GM12878 (cell line): ENCODE measurements around the gene PCDHB14. TPM values are rescaled to one million over a fixed set of nuclear protein-coding genes. Genes with fewer than 3 reads are reported as not detected.
"Not testable (repeated sequence)": the region's sequence is repeated elsewhere in the genome, so short reads cannot be mapped to it uniquely, and the experiment has no call there.

Experiments used
- ATAC-seq: fragments of 200-7000 bp; cut with Tn5 transposase; 3 replicates; pipeline ENCODE4 v1.9.1; 2020; ENCODE audit warnings: mild to moderate bottlenecking, moderate library complexity
- BruUV-seq: library from RNA; stranded (reverse); fragments of 400-500 nt; replicated peaks from 2 replicates; lab custom pipeline; 2021; lab: Mats Ljungman, UMichigan
- CTCF ChIA-PET: fragments of 300-600 bp; sonication (Branson Sonifier 250); formaldehyde crosslinking; extraction: SDS; loops from one replicate; lab custom pipeline; 2021; ENCODE audit warnings: inconsistent platforms; lab: Yijun Ruan, JAX
- POLR2A ChIA-PET: fragments of 350-600 bp; formaldehyde crosslinking; extraction: SDS; loops from one replicate; lab custom pipeline; 2021; ENCODE audit warnings: inconsistent platforms; lab: Charles Lee
- RAD21 ChIA-PET: fragments of 300-600 bp; sonication (Branson Sonifier 250); formaldehyde crosslinking; loops from one replicate; lab custom pipeline; 2023; ENCODE audit warnings: antibody characterized with exemption; ENCODE audit not compliant: unreplicated experiment; lab: Charles Lee
- SMC1A ChIA-PET: fragments of 300-600 bp; sonication (Branson Sonifier 250); formaldehyde crosslinking; loops from one replicate; lab custom pipeline; 2023; ENCODE audit not compliant: unreplicated experiment, uncharacterized antibody; lab: Charles Lee
- DNase-seq: peaks from one replicate; pipeline ENCODE4 v3.0.0-alpha.2; 2011; ENCODE audit warnings: low read depth, low spot score
- FAIRE-seq: peaks from 3 replicates; lab custom pipeline; 2011; peaks lifted over from hg19 to GRCh38; lab: Jason Lieb, UNC
- H2AFZ ChIP-seq: 2 replicates; pipeline ENCODE4 v1.6.0; 2011; ENCODE audit warnings: low read depth, low read length, control low read depth; ENCODE audit not compliant: control insufficient read depth
- H3K27ac ChIP-seq: 2 replicates; pipeline ENCODE4 v1.5.1; 2011; ENCODE audit warnings: control low read depth; ENCODE audit not compliant: control insufficient read depth, insufficient read depth
- H3K27me3 ChIP-seq, 2 experiments: replicated peaks in 1 of 2; 2 replicates each; pipeline versions ENCODE4 v1.6.0 to v1.6.1; 2011; ENCODE audit warnings: low read length in 1 of 2; ENCODE audit not compliant: control insufficient read depth in 2 of 2, insufficient read depth in 2 of 2
- H3K36me3 ChIP-seq, 2 experiments: 2 replicates each; pipeline ENCODE4 v1.5.1; 2011; ENCODE audit warnings: low read length in 1 of 2; ENCODE audit not compliant: control insufficient read depth in 2 of 2, insufficient read depth in 2 of 2
- H3K4me1 ChIP-seq: 2 replicates; pipeline ENCODE4 v1.6.1; 2011; ENCODE audit warnings: mild to moderate bottlenecking, low read length, moderate library complexity, mixed read lengths; ENCODE audit not compliant: control insufficient read depth, insufficient read depth
- H3K4me2 ChIP-seq: 2 replicates; pipeline ENCODE4 v1.6.0; 2011; ENCODE audit warnings: control low read depth; ENCODE audit not compliant: control insufficient read depth, insufficient read depth
- H3K4me3 ChIP-seq: fragments of 200-600 bp; sonication (generic); 2 replicates; pipeline ENCODE4 v1.5.1; 2016
- H3K79me2 ChIP-seq: 2 replicates; pipeline ENCODE4 v1.6.0; 2011; ENCODE audit warnings: low read length; ENCODE audit not compliant: control insufficient read depth, insufficient read depth
- H3K9ac ChIP-seq: 2 replicates; pipeline ENCODE4 v1.8.0; 2011; ENCODE audit warnings: low read length, control low read depth, mixed read lengths; ENCODE audit not compliant: control insufficient read depth, insufficient read depth
- H3K9me3 ChIP-seq: replicated peaks from 3 replicates; pipeline ENCODE4 v1.5.1; 2011; ENCODE audit warnings: mild to moderate bottlenecking, low read length; ENCODE audit not compliant: control insufficient read depth, insufficient read depth
- H4K20me1 ChIP-seq: 2 replicates; pipeline ENCODE4 v1.6.0; 2011; ENCODE audit not compliant: control insufficient read depth, insufficient read depth
- WGBS: methylation state at CpG from one replicate; pipeline ENCODE4 v1.1.6; 2016; ENCODE audit warnings: low lambda C conversion rate; ENCODE audit not compliant: insufficient replicate concordance, insufficient coverage; ENCODE audit errors: missing lambda C conversion rate; 5-methylcytosine and 5-hydroxymethylcytosine counted together
- in situ Hi-C: fragments of 300-500 bp; cut with MboI; formaldehyde crosslinking; loops from 9 replicates; pipeline ENCODE4 v1.14.3; 2018; ENCODE audit warnings: mixed read lengths
- intact Hi-C: fragments of 100-400 bp; cut with micrococcal nuclease; formaldehyde crosslinking; loops from one replicate; pipeline ENCODE4 v1.14.2; 2022; ENCODE audit not compliant: unreplicated experiment
- polyA plus RNA-seq, 11 experiments: library from polyadenylated mRNA; depleted of rRNA in 4 of 11; unstranded in 6 of 11; stranded (reverse) in 5 of 11; fragments of >200 nt; fragmentation: Nextera tagmentation in 4 of 11; fragmentation: Illumina TruSeq in 1 of 11; extraction: Ambion mirVana in 4 of 11; extraction: Trizol in 1 of 11; gene quantifications; 1 replicate in 1 of 11; 2 replicates in 10 of 11; pipeline versions ENCODE4 v1.2.1 to v1.2.3, GENCODE V29; 2011 to 2016; ENCODE audit warnings: inconsistent platforms in 2 of 11, missing spikeins in 2 of 11, low read depth in 1 of 11
- total RNA-seq, 4 experiments: library from RNA; depleted of rRNA in 3 of 4; stranded (reverse); fragments of >200 nt in 3 of 4; fragmentation: Illumina TruSeq in 1 of 4; extraction: Trizol in 1 of 4; gene quantifications; 2 replicates each; pipeline versions ENCODE4 v1.2.1 to v1.2.3, GENCODE V29; 2013 to 2021

The PCDHB14 gene
- total and polyA plus RNA-seq, 10 of the 15 experiments (the other 5 are each of a cell fraction or from before 2014, with no cell fraction given) = not detected

DNA sequence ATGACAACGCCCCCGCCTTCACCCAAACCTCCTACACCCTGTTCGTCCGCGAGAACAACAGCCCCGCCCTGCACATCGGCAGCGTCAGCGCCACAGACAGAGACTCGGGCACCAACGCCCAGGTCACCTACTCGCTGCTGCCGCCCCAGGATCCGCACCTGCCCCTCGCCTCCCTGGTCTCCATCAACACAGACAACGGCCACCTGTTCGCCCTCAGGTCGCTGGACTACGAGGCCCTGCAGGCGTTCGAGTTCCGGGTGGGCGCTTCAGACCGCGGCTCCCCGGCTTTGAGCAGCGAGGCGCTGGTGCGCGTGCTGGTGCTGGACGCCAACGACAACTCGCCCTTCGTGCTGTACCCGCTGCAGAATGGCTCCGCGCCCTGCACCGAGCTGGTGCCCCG lies 43.8 kb upstream of the PCDHB14 start:
- H3K9ac ChIP-seq, FAIRE-seq, H2AFZ ChIP-seq, intact Hi-C loops, H3K27me3 ChIP-seq, DNase-seq, H3K36me3 ChIP-seq, H3K9me3 ChIP-seq, H3K4me2 ChIP-seq, POLR2A ChIA-PET, RAD21 ChIA-PET, H3K27ac ChIP-seq, BruUV-seq, ATAC-seq, H3K4me1 ChIP-seq, H3K4me3 ChIP-seq, SMC1A ChIA-PET, CTCF ChIA-PET, H4K20me1 ChIP-seq, H3K79me2 ChIP-seq: not testable (repeated sequence)
- 65% methylated on average over 18 of the region's 39 CpGs for WGBS
- in situ Hi-C loops = loop anchor here (5.0 kb wide), 1 partner anchor 33 kb away; the partner anchor contains the start of gene PCDHB13

DNA sequence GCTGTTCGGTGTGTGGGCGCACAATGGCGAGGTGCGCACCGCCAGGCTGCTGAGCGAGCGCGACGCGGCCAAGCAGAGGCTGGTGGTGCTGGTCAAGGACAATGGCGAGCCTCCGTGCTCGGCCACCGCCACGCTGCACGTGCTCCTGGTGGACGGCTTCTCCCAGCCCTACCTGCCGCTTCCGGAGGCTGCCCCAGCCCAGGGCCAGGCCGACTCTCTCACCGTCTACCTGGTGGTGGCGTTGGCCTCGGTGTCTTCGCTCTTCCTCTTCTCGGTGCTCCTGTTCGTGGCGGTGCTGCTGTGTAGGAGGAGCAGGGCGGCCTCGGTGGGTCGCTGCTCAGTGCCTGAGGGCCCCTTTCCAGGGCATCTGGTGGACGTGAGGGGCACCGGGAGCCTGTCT lies 43.3 kb upstream of the PCDHB14 start:
- H3K27ac ChIP-seq, RAD21 ChIA-PET, H3K4me3 ChIP-seq, H3K4me1 ChIP-seq, SMC1A ChIA-PET, H3K27me3 ChIP-seq, H3K9ac ChIP-seq, H3K79me2 ChIP-seq, H3K9me3 ChIP-seq, H3K4me2 ChIP-seq, H3K36me3 ChIP-seq, ATAC-seq, CTCF ChIA-PET, H4K20me1 ChIP-seq, BruUV-seq, POLR2A ChIA-PET, FAIRE-seq, H2AFZ ChIP-seq, DNase-seq: not testable (repeated sequence)
- intact Hi-C loops = loop anchor here (10.0 kb wide), 1 partner anchor 385 kb away; no protein-coding TSS in a partner anchor
- 71% methylated on average over 26 of the region's 32 CpGs for WGBS
- in situ Hi-C loops = loop anchor here (5.0 kb wide), 1 partner anchor 32 kb away; the partner anchor contains the start of gene PCDHB13
